Transverse colon (tissue), 4 donors: Measurements from ENCODE around the gene GSG1L.

Source experiments
- CTCF ChIP-seq, 5 experiments: fragments of 200-600 bp in 3 of 5; fragments of 450-650 bp in 2 of 5; sonication (generic) in 3 of 5; IDR thresholded peaks; 1 replicate in 2 of 5; 2 replicates in 3 of 5; pipeline ENCODE4 v1.5.1; 2016 to 2017; ENCODE audit warnings: antibody characterized with exemption in 5 of 5, inconsistent platforms in 3 of 5, mild to moderate bottlenecking in 2 of 5, moderate library complexity in 1 of 5
- POLR2AphosphoS5 ChIP-seq, 3 donors: sonication (generic); formaldehyde crosslinking; IDR thresholded peaks; one replicate each; pipeline ENCODE4 v1.6.1; 2016; ENCODE audit warnings: antibody characterized with exemption in 3 of 3

- no peak for TF ChIP-seq CTCF (IDR thresholded peaks at IDR 0.05)
- TF ChIP-seq POLR2AphosphoS5 (IDR thresholded peaks at IDR 0.05): no peak
These were observed 137.9 kb downstream of the GSG1L start for GRCh38 chr16:27925612-27926011.
